Kidney capillary endothelial cell (primary cell): ENCODE results near the gene NPEPL1.
"Not testable (repeated sequence)": the region's sequence is repeated elsewhere in the genome, so short reads cannot be mapped to it uniquely, and the experiment has no call there.

Experiments
- DNase-seq: peaks from one replicate; pipeline ENCODE4 v3.0.0-alpha.2; 2018; ENCODE audit warnings: low spot score

NPEPL1 gene

GRCh38 chr20:58715391-58715800 is 22.8 kb downstream of the NPEPL1 start:
- DNase-seq, result no peak

- no peak for DNase-seq
Observed at GRCh38 chr20:58715801-58716475, 23.3 kb downstream of the NPEPL1 start.

GRCh38 chr20:58716476-58717277 is 24.1 kb downstream of the NPEPL1 start:
- no peak for DNase-seq

DNA sequence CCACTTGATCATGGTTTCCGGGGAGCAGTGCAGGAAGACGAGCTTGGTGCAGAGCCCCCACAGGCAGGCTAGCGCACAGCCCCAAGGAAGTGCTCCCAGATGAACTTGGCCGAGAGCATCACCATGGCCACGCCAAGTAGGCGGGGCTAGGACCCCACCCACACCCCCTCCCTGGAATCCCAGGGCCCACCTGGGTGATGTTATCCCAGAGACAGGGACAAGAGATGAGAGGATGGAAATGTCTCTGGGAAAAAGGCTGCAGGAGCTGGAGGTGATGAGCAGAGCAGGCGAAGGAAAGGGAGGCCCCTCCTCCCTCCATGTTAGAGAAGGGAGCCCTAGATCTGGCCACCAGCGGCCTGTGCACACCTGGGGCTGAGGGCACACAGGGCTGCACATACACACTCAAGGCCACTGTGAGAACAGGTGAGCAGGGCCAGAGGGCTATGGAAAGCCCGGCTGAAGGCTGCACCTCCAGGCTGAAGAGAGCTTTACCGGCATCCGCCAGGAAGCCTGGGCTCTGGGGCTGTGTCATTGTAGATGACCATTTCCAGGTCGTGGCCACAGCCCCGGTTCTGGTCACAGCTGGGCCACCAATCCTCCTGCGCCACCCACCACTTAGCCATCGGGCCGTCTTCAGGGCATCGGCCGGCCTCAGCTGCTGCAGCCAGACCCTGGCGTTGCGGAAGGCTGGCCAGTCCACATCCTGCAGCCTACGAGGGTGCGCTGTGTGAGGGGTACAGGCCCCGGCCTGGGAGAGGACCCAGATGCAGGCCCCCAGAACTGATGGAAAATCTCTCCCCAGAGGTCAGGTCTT is 24.9 kb downstream of the NPEPL1 start:
- no peak for DNase-seq

DNA sequence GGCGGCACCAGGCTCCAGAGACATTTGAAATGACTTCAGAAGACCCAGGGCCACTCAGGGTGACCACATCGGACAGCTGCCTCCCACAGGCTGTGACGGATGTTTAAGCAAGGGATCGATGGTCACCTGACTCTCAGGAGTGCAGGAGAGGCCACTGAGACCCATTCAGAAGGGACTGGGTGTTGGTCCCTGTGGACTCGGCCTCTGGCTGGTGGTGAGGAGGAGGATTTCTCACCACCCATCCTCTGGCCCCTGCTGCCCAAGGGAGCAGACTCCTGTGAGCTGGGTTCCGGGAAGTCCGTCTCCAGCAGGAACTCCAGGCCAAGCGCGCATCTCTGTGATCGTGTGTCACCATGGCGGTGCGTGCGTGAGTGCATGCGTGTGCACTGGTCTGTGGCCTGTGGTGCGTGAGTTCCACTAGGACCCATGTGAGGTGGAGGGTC is 25.5 kb downstream of the NPEPL1 start:
- DNase-seq, result no peak

DNA sequence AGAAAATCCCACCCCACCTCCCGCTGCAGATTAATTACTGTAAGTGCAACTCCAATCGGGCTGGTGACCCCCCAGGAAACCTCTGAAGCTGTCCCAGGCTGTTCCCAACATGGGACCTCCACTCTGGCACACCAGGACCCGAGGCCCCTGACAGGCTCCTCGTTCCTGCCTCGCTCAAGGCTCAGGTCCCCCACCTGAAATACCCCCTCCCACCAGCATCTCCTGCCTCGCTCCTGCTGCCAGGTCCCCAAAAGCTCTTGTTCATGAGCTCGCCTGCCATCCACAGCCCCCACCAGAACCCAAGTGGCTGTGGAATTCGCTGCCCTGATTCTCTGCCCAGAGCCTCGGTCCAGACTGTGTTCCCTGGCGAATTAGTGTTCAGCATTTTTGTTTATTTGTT is 26.1 kb downstream of the NPEPL1 start:
- DNase-seq, result no peak

DNA sequence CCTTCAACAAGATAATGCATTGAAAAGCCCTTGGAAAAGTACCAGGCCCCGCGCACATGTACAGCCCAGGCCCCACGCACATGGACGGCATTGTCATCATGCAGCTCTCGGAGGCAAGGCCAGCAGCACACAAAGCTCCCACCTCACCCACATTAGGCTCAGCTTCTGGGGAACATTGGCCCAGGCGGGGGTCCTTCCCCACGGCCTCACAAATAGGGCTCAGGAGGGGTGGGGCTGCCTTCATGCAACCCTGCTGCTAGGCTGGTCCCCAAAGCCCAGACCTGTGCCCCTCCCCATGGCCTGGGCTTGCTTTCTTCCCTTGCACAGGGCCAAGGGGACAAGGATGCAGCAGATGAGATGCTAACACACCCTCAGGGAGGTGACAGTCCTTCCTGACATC is 26.7 kb downstream of the NPEPL1 start:
- no peak for DNase-seq

- DNase-seq, result no peak
Observed at GRCh38 chr20:58719971-58720371, 27.4 kb downstream of the NPEPL1 start.

GRCh38 chr20:58720890-58721289 is 28.3 kb downstream of the NPEPL1 start:
- no peak for DNase-seq

DNA sequence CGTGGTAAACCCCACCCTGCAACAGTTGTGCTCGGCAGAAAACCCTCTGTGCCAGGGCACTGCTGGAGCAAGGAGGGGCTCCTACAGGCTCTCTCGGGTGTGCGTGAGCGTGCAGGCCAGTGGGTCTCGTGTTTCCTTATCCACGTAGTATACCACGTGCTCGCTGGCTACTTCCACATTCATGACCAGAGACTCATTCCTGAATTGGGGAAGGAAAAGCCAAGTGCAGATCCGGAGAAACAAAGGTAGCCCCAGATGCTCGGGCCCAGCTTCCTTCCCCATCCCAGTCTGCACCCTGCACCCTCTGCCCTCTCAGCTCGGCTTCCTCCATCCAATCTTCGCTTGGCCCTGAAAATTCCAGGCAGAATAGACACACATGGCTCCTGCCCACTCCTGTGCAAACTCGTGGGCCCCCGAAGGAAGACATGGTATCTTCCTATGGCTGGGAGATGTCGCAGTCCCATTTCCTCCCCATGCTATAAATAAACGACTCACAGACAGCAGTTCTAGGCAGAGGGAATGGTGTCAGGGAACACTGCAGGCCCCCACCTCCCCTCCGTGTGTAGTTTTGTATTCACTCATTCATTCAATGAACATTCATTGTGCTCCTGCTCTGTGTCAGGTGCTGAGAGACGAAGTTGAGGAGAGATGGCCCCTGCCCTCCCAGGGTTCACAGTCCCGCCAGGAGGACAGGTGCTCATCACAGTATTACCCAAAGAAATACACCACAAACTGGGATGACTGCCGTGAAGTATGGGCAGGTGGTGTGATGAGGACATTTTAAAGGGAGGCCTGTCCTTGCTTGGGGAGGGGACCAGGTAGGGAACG is 29.6 kb downstream of the NPEPL1 start:
- DNase-seq, result no peak

- DNase-seq, result no peak
Observed at GRCh38 chr20:58722877-58723627, 30.5 kb downstream of the NPEPL1 start.

GRCh38 chr20:58723628-58723984 is 31.0 kb downstream of the NPEPL1 start:
- no peak for DNase-seq

GRCh38 chr20:58726156-58726555 is 33.6 kb downstream of the NPEPL1 start:
- not testable (repeated sequence) for DNase-seq

- DNase-seq, result no peak
Observed at GRCh38 chr20:58731192-58731591, 38.6 kb downstream of the NPEPL1 start.

DNA sequence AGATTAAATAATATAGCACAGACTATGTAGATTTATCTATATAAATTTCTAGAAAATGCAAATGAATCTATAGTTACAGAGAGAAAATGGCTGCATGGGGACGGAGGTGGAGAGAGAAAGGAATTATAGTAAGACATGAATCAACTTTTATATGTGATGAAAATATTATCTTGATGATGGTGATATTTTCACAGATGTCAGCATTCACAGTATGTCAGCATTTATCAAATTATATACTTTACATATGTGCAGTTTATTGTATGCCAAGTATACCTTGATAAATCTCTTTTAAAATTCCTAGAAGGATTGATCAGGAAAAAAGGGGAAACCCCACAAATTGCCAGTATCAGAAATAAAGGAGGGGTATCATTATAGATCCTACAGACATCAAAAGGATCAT is 44.6 kb downstream of the NPEPL1 start:
- no peak for DNase-seq

- DNase-seq, result no peak
Observed at GRCh38 chr20:58740356-58741308, 48.0 kb downstream of the NPEPL1 start.

- DNase-seq, result no peak
Observed at GRCh38 chr20:58741384-58741783, 48.8 kb downstream of the NPEPL1 start.

DNA sequence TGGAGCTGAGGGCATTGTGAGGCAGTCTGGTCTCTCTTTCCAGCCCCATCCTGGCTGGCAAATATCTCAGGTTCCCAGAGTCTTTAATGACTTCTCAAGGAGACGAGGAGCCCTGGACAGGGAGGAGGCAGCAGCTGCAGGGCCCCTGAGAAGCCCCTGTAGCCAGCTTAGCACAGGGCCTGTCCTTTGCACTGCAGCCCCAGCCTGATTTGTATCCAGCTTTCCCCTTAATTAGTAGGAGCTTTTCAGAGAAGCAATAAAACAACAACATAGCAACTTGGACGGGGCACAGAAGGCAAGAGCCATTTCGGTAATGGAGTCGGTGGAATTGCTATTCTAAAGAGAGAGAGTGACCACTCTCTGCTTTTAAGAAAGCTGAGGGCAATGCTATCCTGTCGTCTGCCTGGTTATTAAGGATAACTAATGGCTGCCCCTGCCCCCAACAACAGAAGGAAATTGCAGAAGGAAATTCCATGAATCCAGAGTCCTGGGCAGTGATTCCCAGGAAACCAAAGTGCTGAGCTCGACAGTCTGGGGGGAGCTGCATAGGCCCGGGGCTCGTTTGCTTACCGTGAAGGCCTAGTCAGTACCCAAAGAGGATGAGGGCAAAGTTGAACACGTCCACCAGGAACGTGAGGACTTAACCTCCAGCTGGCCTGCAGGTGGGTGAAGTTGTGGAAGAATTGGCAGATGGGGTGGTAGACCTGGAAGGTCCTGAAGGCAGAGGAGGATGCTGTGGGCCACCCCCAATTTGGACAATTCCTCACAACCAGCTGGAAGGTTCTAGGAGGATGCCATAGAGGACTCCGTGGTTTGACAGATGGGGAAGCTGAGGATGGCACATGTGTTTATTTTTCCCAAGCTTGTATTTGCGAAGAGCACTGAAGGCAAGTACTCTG is 50.3 kb downstream of the NPEPL1 start:
- DNase-seq, result no peak
